Breast epithelium (tissue), 3 donors: ENCODE results near the gene FOXE3.

Experiments used
- CTCF ChIP-seq, 3 donors: fragments of 450-650 bp; IDR thresholded peaks; one replicate each; pipeline ENCODE4 v1.5.1; 2016 to 2017; ENCODE audit warnings: antibody characterized with exemption in 3 of 3, mild to moderate bottlenecking in 3 of 3, moderate library complexity in 3 of 3
- POLR2A ChIP-seq: fragments of 450-650 bp; IDR thresholded peaks from one replicate; pipeline ENCODE4 v1.6.1; 2016; ENCODE audit warnings: antibody characterized with exemption, mild to moderate bottlenecking, moderate library complexity
- POLR2AphosphoS5 ChIP-seq, 3 donors: sonication (generic); formaldehyde crosslinking; IDR thresholded peaks; one replicate each; pipeline ENCODE4 v1.6.1; 2017; ENCODE audit warnings: antibody characterized with exemption in 3 of 3

- TF ChIP-seq CTCF (IDR thresholded peaks at IDR 0.05) (no peak), POLR2A (no peak), POLR2AphosphoS5 (IDR thresholded peaks at IDR 0.05) (no peak)
These were observed 2.7 kb downstream of the FOXE3 start for GRCh38 chr1:47418681-47419325.
